Mucosa of descending colon (tissue), 3 donors: ENCODE measurements around the gene ABHD5. TPM values are rescaled to one million over a fixed set of nuclear protein-coding genes. Genes with fewer than 3 reads are reported as not detected.

ENCODE experiments used
- ATAC-seq: fragments of 200-7000 bp; cut with Tn5 transposase; one replicate; pipeline ENCODE4 v1.9.1; 2020; ENCODE audit warnings: mild to moderate bottlenecking, moderate library complexity
- DNase-seq, 3 donors: peaks; one replicate each; pipeline ENCODE4 v3.0.0-alpha.2; 2020
- H3K36me3 ChIP-seq: fragments of 200-600 bp; one replicate; pipeline ENCODE4 v1.8.0; 2021; ENCODE audit warnings: low read depth, mild to moderate bottlenecking
- H3K4me1 ChIP-seq: fragments of 200-600 bp; one replicate; pipeline ENCODE4 v1.8.0; 2021; ENCODE audit warnings: low read depth, mild to moderate bottlenecking
- H3K4me3 ChIP-seq: fragments of 200-600 bp; one replicate; pipeline ENCODE4 v1.8.0; 2021; ENCODE audit warnings: mild to moderate bottlenecking
- H3K9me3 ChIP-seq: fragments of 200-600 bp; one replicate; pipeline ENCODE4 v1.8.0; 2021; ENCODE audit warnings: mild to moderate bottlenecking
- intact Hi-C, 2 donors: fragments of 100-400 bp; cut with DNase I in 1 of 2; cut with micrococcal nuclease in 1 of 2; formaldehyde crosslinking; loops; one replicate each; pipeline versions ENCODE4 v1.11.0 to v1.11.1; 2022; cut with DNase I, micrococcal nuclease
- total RNA-seq, 3 donors: library from RNA; stranded (reverse); fragmentation: NEBNext Ultra II Directional in 2 of 3; extraction: Animal tissue kit (Norgen Biotek cat#: 25700) in 2 of 3; gene quantifications; one replicate each; pipeline versions ENCODE4 v1.2.1 to v1.2.4, GENCODE V29; 2021 to 2023
- TF ChIP-seq, protein P1 (sequence below): fragments of 200-600 bp; IDR thresholded peaks from one replicate; pipeline ENCODE4 v1.8.0; 2022; ENCODE audit warnings: antibody characterized with exemption, mild to moderate bottlenecking
- donor health status: DM: no; HTN: no; CAD: no; lungs with moderate emphysema.
- donor health status: DM: no; HTN: no; CAD: no.
- donor health status: DM: no; HTN: yes; CAD: no.

Gene ABHD5
- total RNA-seq, 3 donors from 2014 or later, result 27.8 to 44.4 (median 31.7) TPM

DNA sequence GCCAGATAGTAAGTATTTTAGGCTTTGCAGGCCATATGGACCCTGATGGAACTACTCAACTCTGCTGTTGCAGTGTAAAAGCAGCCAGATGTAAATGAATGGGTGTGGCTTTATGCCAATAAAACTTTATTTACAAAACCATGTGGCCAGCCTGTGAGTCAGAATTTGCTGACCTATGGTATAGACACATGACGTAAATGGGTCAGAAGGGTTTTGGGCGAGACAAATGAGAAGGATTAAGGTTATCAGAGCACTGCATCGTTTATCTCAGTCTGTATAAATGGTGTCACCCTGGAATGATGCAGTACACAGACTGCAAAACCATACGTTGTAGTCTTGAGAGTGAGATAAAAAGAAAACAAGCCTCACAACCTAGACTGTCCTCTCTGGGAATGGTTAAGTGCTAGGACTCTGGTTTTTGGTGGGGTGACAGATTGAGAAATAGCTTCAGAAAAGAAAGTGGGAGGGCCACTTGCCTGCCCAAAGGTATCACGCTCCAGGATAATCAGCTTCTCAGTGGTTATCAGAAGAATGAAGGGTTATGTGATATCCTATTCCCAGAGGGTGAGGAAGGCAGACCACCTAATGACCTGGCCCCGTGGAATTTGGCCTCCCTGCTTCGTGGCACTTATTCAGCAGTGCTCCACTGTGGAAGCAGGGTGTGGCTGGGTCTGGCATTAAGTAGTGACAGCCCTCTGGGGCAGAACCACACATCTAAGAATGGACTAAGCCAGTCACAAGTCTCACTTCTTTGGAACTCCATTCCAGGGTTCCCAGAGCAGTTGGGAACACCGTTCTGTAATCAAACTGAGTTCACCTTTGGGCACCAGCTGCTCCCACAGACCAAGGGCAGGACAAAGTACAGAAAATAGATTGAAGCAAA lies 46.1 kb downstream of the ABHD5 start:
- DNase-seq (peak in 1 of 3 donors; percentile 45), ATAC-seq (peak; percentile 95)
- H3K4me1 ChIP-seq, result peaks cover 9% of the 10 kb centered on the region
- H3K4me3 ChIP-seq, result no peak overlapping the region
- no peaks in the 10 kb centered on the region for H3K36me3 ChIP-seq
- TF ChIP-seq, protein P1, sequence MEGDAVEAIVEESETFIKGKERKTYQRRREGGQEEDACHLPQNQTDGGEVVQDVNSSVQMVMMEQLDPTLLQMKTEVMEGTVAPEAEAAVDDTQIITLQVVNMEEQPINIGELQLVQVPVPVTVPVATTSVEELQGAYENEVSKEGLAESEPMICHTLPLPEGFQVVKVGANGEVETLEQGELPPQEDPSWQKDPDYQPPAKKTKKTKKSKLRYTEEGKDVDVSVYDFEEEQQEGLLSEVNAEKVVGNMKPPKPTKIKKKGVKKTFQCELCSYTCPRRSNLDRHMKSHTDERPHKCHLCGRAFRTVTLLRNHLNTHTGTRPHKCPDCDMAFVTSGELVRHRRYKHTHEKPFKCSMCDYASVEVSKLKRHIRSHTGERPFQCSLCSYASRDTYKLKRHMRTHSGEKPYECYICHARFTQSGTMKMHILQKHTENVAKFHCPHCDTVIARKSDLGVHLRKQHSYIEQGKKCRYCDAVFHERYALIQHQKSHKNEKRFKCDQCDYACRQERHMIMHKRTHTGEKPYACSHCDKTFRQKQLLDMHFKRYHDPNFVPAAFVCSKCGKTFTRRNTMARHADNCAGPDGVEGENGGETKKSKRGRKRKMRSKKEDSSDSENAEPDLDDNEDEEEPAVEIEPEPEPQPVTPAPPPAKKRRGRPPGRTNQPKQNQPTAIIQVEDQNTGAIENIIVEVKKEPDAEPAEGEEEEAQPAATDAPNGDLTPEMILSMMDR, result no peak
- intact Hi-C loops, result no loop called here
- H3K9me3 ChIP-seq, result no peaks in the 10 kb centered on the region

DNA sequence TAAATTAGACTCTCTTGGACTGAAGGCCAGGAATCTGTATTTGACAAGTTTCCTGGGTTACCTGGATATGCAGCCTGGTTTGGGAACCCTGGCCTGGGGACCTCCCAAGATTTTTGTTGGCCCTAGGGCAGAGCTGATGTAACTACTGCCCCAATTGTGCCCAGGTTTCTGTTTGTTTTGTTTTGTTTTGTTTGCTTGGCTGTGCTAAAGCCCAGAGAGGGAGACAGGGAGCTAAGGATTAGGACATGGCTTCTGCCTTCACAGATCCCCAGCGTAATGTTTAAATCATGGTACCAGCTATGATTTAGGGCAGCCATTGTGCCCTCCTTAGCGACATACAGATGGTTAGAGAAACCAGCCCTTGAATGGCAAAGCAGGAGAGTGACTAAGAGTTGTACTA lies 47.6 kb downstream of the ABHD5 start:
- Histone ChIP-seq H3K9me3 (no peaks in the 10 kb centered on the region), H3K36me3 (no peaks in the 10 kb centered on the region), H3K4me1 (peaks cover 16% of the 10 kb centered on the region), H3K4me3 (no peak overlapping the region)
- TF ChIP-seq, protein P1, result no peak
- DNase-seq (no peak), ATAC-seq (no peak)
- intact Hi-C loops, result no loop called here

DNA sequence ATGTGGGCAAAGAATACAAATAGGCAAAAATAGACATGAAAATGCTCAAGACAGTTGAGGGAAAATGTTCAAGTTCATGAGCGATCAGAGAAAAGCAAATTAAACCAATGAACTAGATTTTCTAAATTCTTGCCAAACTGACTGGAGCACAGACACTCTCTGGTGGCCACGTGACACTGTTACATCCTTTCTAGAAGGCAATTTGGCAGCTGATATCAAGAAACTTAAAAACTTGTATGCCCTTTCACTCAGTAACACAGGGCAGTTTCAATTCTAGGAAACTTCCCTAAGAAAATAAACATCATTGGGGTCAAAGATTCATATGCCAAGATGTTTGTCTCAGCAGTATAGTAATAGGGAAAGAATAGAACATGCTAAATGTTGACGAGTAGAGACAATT lies 52.2 kb downstream of the ABHD5 start:
- DNase-seq (peak in 1 of 3 donors; percentile 47), ATAC-seq (peak; percentile 72)
- peaks cover 7% of the 10 kb centered on the region for H3K4me1 ChIP-seq
- intact Hi-C loops, result no loop called here
- H3K36me3 ChIP-seq, result no peaks in the 10 kb centered on the region
- H3K9me3 ChIP-seq, result no peaks in the 10 kb centered on the region
- TF ChIP-seq, protein P1, result no peak
- H3K4me3 ChIP-seq, result no peak overlapping the region

GRCh38 chr3:43747641-43748040 lies 56.9 kb downstream of the ABHD5 start:
- no peak overlapping the region for H3K4me3 ChIP-seq
- H3K9me3 ChIP-seq, result no peaks in the 10 kb centered on the region
- TF ChIP-seq, protein P1, result no peak
- ATAC-seq (peak; percentile 49), DNase-seq (no peak)
- peaks cover 2% of the 10 kb centered on the region for H3K4me1 ChIP-seq
- H3K36me3 ChIP-seq, result no peaks in the 10 kb centered on the region
- intact Hi-C loops, result no loop called here

DNA sequence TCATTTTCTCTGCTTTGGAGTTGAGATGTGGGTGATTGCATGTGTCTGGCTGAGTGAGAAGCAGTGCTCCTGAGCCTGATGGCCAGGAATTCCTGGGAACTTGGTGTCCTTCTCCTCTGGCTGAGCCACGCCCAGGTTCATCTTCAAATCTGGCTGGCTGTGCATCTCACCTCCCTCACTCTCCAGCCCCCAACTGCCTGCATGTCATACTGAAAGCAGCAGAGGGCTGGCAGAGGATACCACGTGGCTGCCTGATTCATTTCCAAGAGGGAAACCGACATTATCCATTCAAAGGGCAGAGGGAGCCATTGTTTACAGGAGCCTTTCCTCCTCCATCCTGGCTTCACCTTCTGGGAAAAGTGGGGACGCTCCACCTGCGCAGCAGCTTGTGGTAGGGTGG lies 57.4 kb downstream of the ABHD5 start:
- H3K9me3 ChIP-seq, result no peaks in the 10 kb centered on the region
- no peaks in the 10 kb centered on the region for H3K4me1 ChIP-seq
- no peaks in the 10 kb centered on the region for H3K36me3 ChIP-seq
- TF ChIP-seq, protein P1, result no peak
- ATAC-seq (peak; percentile 31), DNase-seq (no peak)
- no peak overlapping the region for H3K4me3 ChIP-seq
- intact Hi-C loops, result no loop called here
